NCI-H2196 (cell line): ENCODE results near the gene TSPAN5.
"Not testable (repeated sequence)": the region's sequence is repeated elsewhere in the genome, so short reads cannot be mapped to it uniquely, and the experiment has no call there.

ENCODE experiments used
- DNase-seq: peaks from one replicate; lab custom pipeline; 2025; ENCODE audit not compliant: unreplicated experiment; lab: John Stamatoyannopoulos, UW

The TSPAN5 gene

DNA sequence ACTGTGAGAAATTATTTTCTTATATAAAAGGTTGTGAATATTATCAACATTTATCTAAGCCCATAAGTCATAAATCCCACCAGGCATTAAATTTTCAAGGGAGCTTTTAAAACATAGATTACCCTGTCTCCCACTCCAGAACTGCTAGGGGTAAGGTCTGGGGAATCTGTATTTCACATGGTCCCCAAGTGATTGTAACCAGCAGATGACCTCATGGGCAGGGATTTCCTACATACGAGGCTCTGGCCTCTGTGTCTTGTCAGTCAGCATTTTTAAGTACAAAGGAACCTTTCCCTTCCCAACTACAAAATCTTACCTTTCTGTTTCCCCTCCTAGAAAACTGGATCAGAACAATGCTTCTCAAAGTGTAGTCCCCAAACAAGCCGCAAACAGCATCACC lies 188.6 kb downstream of the TSPAN5 start:
- no peak for DNase-seq

DNA sequence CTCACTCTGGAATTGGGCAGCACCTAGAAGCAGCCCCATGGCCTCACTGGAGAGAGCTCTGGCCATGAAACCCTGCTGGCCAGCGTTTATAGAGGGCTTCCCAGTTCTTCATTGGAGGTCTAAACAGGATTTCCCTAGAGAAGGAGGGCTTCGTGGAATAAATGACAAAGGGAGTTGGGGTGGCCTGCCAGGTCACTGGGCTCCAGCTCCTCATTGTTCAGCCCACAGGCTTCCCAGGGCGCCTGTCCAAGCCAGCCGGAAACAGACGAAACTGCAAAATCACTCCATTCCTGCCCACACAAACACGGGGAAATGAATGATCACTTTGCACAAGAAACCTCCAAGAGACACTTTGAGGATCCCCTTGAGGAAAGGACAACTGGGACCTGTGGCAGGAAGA lies 189.7 kb downstream of the TSPAN5 start:
- no peak for DNase-seq

DNA sequence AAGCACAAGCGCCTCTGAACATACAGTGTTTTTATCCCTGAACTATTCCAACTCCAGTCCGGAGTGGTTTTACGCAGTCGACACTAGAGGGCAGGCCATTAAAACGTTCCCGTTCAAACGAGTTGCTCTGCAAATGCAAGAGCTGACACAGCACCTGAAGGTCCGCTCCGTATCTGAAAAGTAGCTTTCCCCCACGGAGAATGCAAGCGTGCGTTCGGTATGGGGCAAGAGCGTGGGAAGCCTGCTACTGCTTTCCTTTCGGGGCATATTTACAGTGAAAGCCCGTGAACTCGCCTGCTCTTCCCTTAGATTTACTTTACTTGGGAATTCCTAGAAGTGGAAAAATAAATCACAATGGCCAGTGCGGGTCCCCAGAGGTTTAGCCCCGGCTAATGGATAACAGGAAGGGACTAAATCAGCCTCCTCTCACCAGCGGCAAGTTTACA lies 190.8 kb downstream of the TSPAN5 start:
- peak; percentile 37 for DNase-seq

DNA sequence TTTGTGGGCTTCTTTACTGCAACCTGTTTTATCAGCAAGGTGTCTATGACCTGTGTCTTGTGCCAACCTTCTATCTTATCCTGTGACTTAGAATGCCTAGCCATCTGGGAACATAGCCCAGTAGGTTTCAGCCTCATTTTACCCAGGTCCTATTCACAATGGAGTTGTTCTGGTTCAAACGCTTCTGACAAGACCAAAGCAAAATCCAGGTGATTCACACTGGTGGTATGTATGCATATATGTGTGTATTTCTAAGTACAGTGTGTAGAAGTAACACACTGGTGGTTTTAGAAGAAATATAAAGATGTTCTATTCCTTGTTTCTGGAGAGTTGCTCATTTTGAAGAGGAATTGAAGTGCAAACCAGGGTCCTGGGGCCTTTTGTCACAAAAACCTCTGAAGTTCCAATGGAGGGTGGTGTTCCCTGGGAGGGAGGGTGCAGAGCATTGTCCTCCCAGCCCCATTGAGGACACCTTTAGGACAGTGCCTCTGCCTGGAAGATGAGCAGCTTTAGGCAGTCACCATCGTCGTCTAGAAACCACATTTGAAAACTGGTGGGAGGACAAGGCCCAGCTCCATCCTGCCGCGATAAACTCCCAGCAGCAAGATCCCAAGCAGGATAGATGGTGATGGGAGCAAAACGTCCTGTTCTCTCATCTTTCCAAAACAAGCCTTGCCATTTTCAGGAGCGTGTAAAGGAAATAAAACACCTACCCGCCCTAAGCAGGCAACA lies 191.4 kb downstream of the TSPAN5 start:
- no peak for DNase-seq

DNA sequence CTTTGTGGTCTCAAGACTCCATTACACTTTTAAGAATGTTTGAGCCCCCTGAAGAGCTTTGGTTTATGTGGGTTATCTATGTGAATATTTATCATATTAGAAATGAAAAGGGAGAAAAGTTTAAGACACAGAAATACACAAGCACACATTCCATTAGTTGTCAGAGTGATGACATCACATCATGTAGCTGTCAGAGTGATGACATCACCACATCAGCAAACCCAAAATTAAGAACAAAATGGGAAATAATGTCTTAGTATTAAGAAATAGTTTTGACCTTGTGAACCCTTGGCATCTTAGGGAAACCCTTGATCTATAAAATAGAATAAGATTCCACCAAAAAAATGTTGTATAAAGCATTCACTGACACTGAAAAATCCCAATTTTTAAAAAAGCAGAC lies 195.9 kb downstream of the TSPAN5 start:
- DNase-seq, result no peak

DNA sequence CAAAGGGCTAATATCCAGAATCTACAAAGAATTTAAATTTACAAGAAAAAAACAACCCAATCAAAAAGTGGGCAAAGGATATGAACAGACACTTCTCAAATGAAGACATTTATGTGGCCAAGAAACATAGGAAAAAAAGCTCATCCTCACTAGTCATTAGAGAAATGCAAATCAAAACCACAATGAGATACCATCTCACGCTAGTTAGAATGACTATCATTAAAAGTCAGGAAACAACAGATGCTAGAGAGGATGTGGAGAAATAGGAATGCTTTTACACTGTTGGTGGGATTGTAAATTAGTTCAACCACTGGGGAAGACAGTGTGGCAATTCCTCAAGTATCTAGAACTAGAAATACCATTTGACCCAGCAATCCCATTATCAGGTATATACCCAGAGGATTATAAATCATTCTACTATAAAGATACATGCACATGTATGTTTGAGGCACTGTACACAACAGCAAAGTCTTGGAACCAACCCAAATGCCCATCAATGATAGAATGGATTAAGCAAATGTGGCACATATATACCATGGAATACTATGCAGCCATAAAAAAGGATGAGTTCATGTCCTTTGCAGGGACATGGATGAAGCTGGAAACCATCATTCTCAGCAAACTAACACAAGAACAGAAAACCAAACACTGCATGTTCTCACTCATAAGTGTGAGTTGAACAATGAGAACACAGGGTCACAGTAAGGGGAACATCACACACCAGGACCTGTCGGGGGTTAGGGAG lies 197.1 kb downstream of the TSPAN5 start:
- not testable (repeated sequence) for DNase-seq

DNA sequence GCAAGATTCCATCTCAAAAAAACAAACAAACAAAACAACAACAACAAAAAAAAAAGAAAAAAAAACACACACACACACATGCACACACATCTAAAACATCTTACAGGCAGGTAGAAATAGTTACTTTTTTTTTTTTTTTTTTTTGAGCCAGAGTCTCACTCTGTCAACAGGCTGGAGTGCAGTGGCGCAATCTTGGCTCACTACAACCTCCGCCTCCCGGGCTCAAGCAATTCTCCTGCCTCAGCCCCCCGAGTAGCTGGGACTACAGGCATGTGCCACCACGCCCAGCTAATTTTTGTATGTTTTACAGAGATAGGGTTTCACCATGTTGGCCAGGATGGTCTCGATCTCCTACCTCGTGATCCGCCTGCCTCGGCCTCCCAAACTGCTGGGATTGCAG lies 201.0 kb downstream of the TSPAN5 start:
- not testable (repeated sequence) for DNase-seq

DNA sequence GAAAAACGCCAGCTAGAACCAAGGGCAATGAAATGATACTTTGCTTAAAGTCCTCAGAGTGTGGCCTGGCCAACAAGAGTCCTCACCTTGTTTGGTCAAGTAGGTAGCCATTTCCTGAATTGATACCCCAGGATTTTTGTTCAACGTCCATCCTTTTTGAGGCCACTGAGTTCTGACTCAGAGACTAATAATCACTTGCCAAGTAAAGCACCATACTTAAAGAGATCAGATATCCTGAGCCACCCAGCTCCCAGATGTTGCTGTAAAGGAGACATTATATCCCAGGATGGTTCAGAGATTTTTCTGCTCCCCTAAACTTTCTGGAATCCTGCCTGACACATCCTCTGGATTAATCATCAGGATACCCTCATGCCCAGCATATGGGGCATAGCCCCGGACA lies 206.3 kb downstream of the TSPAN5 start:
- no peak for DNase-seq

DNA sequence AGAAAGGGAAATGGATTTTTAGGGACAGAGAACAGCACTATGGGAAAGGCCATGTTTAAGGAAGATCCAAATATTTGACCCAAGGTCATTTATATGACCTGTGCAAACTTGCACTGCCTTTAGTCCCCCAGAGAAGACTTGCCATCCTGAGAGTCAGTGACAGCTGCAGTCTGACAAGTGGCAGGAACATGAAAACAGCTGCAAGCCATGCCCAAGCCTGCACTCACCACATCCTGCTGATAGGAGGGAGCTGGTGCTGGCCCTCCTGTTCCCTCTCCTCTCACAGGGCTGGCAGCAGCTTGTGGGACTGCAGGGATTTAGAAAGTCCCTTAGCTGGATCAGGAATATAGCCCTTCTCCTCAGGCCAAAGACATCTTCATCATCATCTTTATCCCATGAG lies 209.5 kb downstream of the TSPAN5 start:
- no peak for DNase-seq

DNA sequence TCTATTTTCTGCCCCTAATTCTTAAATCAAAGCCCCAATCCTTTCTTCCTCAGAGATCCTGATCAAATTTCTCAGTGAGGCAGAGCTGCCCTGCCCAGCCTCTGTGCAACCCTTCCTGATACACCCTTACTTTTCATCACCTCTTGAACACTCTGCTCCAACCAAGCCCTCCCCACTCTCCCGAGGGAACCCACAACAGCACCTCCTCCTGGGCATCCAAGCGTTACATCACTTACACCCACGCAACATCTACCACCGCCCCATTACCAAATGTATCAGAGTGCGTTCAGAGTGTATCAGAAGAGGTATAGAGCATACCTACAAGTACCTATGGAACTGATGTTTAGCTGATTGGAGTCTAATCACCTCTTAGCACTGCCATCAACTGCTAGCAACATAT lies 210.8 kb downstream of the TSPAN5 start:
- no peak for DNase-seq

DNA sequence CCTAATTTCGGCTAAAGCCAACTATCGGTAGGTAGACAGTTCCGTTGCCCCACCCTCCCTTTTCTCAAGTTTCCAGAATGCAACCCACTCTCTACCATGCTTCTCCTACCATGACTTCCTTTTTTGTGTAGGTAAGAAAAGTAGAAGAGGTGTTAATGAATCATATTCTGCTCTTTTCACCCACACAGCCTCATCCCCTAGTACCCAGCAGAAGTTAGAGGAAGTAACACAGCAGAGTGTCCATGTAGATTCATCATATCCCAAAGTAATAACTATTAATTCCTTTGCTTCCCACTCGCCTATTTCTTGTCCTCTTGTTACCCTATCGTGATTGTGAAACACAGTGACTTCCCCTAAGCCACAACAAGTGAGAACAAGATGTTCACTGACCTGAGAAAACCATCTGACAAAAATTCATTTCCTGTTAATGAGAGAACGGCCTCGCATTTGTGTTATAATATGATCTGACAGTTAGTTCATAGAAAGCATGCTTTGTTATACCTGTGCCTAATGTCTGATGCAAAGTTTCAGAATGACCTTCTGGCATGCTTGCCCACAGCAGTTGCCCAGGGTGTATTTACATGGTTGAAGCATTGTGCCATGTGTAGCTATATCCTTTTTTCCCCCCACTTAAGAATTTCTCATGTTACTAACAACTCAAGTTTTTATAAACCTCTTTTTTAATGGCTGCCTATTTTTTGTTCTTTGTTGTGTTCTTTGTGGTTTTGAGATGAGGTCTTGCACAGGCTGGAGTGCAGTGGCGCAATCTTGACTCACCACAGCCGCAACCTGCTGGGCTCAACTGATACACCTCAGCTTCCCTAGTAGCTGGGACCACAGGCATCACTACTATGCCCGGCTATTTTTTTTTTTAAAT lies 211.7 kb downstream of the TSPAN5 start:
- DNase-seq, result no peak

DNA sequence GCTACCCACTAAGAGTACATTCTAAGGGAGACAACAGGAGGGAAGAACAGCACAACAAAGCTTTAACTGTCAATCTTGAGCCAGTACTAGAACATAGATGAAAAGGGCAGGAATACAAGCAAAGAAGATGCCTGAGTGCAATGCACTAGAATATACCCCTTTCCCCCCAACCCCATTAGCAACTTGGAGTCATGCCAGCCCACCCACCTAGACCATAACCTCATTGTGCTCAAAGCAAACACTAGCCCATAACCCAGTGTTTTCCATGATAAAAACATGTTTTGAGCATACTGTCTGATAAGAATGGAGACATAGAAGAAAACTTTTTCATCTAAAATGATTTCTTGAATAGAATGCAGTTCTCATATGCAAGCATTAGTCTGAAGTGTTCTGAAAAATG lies 214.0 kb downstream of the TSPAN5 start:
- no peak for DNase-seq

DNA sequence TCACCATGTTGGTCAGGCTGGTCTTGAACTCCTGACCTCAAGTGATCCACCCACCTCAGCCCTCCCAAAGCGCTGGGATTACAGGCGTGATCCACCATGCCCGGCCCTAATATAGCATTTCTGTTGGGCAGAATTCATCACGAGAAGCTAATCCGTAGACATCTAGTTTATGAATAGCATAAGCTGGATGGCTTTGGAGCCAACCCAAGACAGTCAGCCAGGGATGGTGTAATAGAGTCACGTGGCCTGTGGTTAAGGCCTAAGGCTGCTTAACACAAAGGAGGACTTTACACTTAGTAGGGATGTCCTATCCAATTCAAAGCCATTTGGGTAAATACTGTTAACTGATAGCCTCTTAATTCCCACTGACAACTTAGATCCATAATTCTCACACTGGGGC lies 223.6 kb downstream of the TSPAN5 start:
- DNase-seq, result no peak

DNA sequence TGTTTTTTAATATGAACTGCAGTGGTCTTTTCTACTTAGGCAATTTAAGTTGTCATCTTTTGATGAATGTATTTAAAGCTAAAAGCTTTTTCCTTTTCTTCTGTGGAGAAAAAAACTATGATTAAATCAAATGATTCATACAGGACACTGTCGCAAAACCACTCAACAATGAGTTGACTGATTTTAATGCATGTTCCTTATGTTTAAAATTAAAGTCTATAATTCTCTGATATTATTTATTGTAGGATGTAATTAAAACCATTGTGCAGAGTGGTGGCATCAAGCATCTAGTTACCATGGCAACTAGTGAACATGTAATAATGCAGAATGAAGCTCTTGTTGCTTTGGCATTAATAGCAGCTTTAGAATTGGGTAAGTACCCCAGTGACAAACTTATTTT lies 224.7 kb downstream of the TSPAN5 start:
- no peak for DNase-seq

DNA sequence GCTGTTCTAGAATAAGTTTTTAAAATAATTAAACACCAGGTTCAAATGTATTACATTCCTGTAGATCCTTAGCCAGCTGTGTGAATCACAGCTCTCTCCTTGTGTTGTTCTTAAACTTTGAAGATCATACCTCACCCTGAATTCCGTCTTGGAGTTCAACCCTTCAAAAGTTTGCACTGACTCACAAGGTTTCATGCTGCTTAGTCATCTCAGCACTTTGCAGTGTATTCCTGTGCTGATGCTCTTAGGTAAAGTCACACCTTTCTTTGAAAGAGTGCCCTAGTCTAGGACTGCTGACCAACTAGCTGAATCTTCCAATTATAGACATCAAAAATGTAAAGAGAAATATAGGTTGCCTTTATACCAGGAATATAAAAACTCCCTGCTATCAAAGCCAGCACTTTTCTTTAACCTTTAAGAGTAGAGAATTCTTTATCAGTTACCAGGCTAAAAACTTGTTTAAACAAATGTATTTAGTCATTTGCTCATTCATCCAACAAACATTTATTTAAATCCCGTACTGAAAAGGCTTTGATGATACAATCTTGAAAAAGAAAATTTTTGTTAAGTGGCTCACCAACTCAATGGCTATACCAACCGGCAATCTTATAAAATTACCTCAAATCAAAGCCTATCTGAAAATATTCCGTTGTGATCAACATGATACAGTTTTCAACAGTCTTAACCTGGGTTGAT lies 227.6 kb downstream of the TSPAN5 start:
- no peak for DNase-seq

DNA sequence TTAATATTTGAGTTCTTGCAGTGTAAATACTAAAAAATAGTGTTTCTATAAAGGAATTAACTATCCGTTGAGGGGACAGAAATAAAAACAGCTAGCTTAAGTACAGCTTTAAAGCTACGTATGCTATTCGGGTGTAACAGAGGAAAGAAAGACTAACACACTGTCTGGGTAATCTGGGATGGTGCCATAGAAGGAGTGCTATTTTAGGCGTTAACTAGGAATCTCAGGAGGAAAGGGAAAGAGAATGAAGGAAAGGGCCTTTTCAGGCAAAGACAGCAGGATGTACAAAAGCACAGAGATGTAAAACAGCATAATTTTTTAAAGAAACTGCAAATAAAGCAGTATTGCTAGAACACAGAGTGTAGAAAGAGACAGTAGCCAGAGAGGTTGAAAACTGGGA lies 235.4 kb downstream of the TSPAN5 start:
- DNase-seq, result no peak

DNA sequence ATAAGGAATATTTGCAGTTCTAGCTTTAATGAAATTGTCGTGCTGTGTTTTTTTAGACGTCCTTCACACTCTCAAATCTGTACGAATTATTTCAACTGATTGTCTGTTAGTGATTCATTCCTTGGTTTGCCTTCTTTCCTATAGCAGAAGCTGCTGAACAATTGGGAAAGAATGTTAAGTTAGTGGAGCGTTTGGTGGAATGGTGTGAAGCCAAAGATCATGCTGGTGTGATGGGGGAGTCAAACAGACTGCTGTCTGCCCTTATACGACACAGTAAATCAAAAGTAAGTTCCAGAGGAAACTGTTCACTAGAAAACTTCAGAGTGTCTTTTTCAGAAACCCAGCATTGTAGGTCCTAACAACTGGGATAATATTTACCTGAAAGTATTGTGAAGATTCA lies 237.3 kb downstream of the TSPAN5 start:
- DNase-seq, result no peak
